NT2/D1 (cell line): Measurements from ENCODE around the gene GRIN2C.

Experiments used
- YY1 ChIP-seq: IDR thresholded peaks from 2 replicates; pipeline ENCODE4 v1.6.1; 2011; ENCODE audit not compliant: insufficient read length, insufficient read depth
- ZNF274 ChIP-seq: IDR thresholded peaks from 2 replicates; pipeline ENCODE4 v1.6.1; 2011; ENCODE audit warnings: mild to moderate bottlenecking, low read depth, low read length

DNA sequence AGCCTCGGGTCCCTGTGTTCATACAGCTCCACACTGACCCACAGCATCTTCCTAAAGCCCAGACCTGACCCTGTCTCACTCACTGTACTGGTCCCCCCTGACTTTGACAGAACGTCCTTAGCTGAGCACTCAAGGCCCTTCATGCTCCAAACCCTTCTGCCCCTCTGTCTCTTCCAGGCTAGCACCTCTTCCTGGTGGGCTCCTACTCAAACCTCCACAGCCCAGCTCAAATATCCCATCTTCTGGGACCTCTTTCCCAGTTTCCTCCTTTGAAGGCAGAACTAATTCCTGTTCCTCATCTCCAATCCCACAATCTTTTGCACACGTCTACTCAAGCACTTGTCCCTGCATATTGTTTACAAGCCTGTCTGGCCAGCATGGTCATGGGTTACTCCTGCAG lies 8.8 kb downstream of the GRIN2C start:
- TF ChIP-seq YY1 (no peak), ZNF274 (no peak)
